Measurements from ENCODE around the gene RARS1. TPM values are rescaled to one million over a fixed set of nuclear protein-coding genes. Genes with fewer than 3 reads are reported as not detected.

The RARS1 gene
- total RNA-seq, 1 donor from 2014 or later: 122 TPM

DNA sequence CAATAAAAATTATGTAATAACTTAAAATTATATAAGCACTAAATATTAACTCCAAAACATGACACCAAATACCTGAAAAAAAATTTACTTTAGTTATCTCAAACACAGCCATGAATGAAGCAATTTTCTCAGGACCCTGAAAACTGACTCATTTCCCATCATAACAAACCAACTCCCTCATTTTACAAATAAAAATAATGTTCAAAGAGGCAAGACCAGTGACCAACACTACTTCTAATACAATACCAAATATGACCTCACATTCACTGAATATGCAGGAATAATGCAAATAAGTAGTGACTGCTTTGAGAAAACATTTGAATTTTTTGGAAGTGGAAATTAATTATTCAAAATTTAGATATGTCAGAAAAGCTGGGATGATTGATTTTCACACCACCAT, 64.4 kb downstream of the RARS1 start:
- H3K27me3 ChIP-seq (ENCODE audit: control insufficient read depth, insufficient read depth, low read length): no peaks in the 10 kb centered on the region
- DNase-seq (ENCODE audit: low read depth) (no peak), FAIRE-seq (no peak)
- H3K4me3 ChIP-seq (ENCODE audit: low read depth, low read length): no peak overlapping the region
- TF ChIP-seq, protein P1, sequence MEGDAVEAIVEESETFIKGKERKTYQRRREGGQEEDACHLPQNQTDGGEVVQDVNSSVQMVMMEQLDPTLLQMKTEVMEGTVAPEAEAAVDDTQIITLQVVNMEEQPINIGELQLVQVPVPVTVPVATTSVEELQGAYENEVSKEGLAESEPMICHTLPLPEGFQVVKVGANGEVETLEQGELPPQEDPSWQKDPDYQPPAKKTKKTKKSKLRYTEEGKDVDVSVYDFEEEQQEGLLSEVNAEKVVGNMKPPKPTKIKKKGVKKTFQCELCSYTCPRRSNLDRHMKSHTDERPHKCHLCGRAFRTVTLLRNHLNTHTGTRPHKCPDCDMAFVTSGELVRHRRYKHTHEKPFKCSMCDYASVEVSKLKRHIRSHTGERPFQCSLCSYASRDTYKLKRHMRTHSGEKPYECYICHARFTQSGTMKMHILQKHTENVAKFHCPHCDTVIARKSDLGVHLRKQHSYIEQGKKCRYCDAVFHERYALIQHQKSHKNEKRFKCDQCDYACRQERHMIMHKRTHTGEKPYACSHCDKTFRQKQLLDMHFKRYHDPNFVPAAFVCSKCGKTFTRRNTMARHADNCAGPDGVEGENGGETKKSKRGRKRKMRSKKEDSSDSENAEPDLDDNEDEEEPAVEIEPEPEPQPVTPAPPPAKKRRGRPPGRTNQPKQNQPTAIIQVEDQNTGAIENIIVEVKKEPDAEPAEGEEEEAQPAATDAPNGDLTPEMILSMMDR (IDR thresholded peaks at IDR 0.05; ENCODE audit: insufficient read depth, low read length, severe bottlenecking): no peak
- peaks cover 1% of the 10 kb centered on the region for H3K36me3 ChIP-seq (ENCODE audit: control insufficient read depth, insufficient read depth, low read length)

DNA sequence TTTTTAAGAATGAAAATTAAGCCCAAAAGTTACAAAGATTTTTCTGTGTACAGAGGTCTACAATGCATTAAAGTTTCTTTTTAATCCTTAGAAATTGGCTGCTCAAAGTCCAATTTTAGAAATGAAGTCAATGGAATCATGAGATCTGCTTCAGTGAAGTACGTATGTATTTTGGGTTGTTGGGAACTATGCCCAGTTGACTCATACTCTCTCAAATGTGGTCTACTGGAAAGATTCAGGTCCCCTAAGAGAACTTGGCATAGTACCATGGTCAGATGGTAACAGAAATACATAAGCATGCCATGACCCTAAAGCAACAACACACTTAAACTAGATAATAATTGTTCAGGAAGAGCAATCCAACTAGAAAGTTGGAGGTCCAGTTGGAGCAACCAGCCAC, 65.9 kb downstream of the RARS1 start:
- Histone ChIP-seq H3K4me3 (ENCODE audit: low read depth, low read length) (no peak overlapping the region), H3K27me3 (ENCODE audit: control insufficient read depth, insufficient read depth, low read length) (no peaks in the 10 kb centered on the region), H3K36me3 (ENCODE audit: control insufficient read depth, insufficient read depth, low read length) (peaks cover 4% of the 10 kb centered on the region)
- TF ChIP-seq, protein P1 (IDR thresholded peaks at IDR 0.05; ENCODE audit: insufficient read depth, low read length, severe bottlenecking): no peak
- FAIRE-seq: no peak
- DNase-seq (ENCODE audit: low read depth): peak; percentile 5

DNA sequence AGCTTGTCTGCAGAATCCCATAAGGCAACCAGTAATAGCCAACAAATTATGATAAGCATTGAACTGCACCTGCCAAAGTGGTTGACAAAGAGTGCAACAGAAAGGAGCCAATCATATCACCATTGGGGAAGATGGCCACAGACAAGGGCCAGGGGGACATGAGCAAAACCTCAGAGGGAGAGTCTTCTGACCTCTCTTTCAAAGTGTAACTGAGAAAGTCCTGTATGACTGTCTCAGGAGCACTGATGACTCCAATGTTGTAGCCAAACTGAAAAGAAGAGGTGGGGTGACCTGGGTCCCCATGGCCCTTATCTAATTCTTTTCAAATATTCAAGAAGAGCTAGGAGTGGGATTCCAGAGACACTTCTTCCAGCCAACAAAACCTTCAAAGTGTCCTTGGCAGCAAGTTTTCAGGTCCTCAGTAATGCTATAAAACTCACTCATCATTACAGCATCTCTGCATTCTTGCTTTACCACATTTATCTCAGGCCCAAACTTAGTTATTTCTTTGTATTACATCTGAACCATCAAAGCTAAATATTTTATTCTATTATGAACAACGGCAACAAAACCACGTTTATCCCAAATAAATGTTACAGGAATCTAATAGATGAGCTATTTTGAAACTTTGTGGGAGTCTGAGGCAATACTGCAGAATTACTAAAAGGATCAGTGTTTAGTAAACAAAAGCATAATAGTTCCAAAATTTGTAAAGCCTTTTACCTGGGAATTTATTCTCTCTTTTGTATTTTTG, 67.3 kb downstream of the RARS1 start:
- H3K36me3 ChIP-seq (ENCODE audit: control insufficient read depth, insufficient read depth, low read length): peaks cover 7% of the 10 kb centered on the region
- H3K4me3 ChIP-seq (ENCODE audit: low read depth, low read length): no peak overlapping the region
- DNase-seq (ENCODE audit: low read depth): no peak
- TF ChIP-seq, protein P1 (IDR thresholded peaks at IDR 0.05; ENCODE audit: insufficient read depth, low read length, severe bottlenecking): no peak
- no peak for FAIRE-seq
- H3K27me3 ChIP-seq (ENCODE audit: control insufficient read depth, insufficient read depth, low read length): no peaks in the 10 kb centered on the region

DNA sequence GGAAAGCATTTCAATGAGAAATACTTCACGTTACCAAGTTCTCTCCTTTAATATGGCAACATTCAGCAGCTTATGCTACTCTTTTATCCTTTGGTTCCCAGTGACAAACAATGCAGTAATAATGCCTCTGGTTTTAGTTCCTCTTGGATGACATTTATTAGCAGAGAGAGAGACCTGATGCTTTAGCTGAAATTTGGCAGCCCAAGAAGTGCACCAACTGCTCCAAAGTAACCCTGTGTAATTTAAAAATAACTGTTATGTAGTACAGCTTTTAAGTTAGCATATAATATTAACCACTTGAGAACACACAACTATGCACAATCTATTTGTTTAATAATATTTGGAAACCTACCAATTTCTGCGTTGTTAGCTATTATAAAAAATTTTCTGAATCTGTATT, 71.1 kb downstream of the RARS1 start:
- H3K4me3 ChIP-seq (ENCODE audit: low read depth, low read length): no peak overlapping the region
- H3K36me3 ChIP-seq (ENCODE audit: control insufficient read depth, insufficient read depth, low read length): peaks cover 10% of the 10 kb centered on the region
- FAIRE-seq (no peak), DNase-seq (ENCODE audit: low read depth) (no peak)
- no peaks in the 10 kb centered on the region for H3K27me3 ChIP-seq (ENCODE audit: control insufficient read depth, insufficient read depth, low read length)
- TF ChIP-seq, protein P1 (IDR thresholded peaks at IDR 0.05; ENCODE audit: insufficient read depth, low read length, severe bottlenecking): no peak

DNA sequence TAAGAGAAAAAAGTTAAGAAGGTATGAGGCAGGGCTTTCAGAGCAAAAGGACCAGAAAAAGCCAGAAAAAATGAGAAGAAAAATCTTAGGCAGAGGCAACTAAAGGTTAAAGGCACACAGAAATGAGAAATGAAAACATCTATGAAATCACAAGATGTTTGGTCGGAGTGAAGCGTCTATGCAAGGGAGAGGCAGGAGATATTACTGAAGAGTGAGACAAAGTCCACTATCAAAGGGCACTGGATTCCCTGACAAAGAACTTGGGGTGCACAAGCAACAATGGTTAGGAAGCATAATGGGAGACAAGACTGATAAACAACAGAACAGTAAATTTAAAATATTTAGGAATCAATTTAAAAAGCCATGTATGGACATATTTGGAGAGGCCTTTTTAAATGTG, 76.0 kb downstream of the RARS1 start:
- Histone ChIP-seq H3K36me3 (ENCODE audit: control insufficient read depth, insufficient read depth, low read length) (peaks cover 10% of the 10 kb centered on the region), H3K4me3 (ENCODE audit: low read depth, low read length) (no peak overlapping the region), H3K27me3 (ENCODE audit: control insufficient read depth, insufficient read depth, low read length) (no peaks in the 10 kb centered on the region)
- DNase-seq (ENCODE audit: low read depth): no peak
- TF ChIP-seq, protein P1 (IDR thresholded peaks at IDR 0.05; ENCODE audit: insufficient read depth, low read length, severe bottlenecking): no peak
- no peak for FAIRE-seq

DNA sequence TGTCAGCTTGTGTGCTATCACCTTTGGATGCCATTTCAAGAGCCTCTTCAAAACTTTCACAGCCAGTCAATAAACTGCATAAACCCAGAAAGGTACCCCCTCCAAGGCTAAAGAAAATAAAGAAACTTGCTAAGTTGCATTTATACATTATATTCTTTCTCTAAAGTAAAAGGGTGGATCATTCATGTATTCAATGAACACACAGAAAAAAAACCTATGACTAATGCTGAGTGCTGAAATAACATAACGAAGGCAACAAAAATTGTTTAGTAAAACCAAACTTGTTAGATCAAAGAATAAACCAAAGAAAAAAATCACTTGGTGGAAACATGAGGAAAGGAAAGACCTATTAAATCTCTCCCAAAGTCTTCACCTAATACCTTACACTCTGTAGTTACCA, 77.7 kb downstream of the RARS1 start:
- Histone ChIP-seq H3K4me3 (ENCODE audit: low read depth, low read length) (no peak overlapping the region), H3K36me3 (ENCODE audit: control insufficient read depth, insufficient read depth, low read length) (peaks cover 6% of the 10 kb centered on the region), H3K27me3 (ENCODE audit: control insufficient read depth, insufficient read depth, low read length) (no peaks in the 10 kb centered on the region)
- DNase-seq (ENCODE audit: low read depth) (no peak), FAIRE-seq (no peak)
- TF ChIP-seq, protein P1 (IDR thresholded peaks at IDR 0.05; ENCODE audit: insufficient read depth, low read length, severe bottlenecking): no peak

Measured in bronchial epithelial cell (primary cell).